GM19468 (cell line): ENCODE results near the gene COX17.

Source experiments
- ATAC-seq: cut with Tn5 transposase; IDR thresholded peaks from one replicate; pipeline ENCODE4 v1.9.1; 2021; ENCODE audit warnings: mild to moderate bottlenecking, moderate library complexity, moderate number of reproducible peaks; ENCODE audit not compliant: unreplicated experiment; ENCODE audit errors: extremely low read depth

The COX17 gene

DNA sequence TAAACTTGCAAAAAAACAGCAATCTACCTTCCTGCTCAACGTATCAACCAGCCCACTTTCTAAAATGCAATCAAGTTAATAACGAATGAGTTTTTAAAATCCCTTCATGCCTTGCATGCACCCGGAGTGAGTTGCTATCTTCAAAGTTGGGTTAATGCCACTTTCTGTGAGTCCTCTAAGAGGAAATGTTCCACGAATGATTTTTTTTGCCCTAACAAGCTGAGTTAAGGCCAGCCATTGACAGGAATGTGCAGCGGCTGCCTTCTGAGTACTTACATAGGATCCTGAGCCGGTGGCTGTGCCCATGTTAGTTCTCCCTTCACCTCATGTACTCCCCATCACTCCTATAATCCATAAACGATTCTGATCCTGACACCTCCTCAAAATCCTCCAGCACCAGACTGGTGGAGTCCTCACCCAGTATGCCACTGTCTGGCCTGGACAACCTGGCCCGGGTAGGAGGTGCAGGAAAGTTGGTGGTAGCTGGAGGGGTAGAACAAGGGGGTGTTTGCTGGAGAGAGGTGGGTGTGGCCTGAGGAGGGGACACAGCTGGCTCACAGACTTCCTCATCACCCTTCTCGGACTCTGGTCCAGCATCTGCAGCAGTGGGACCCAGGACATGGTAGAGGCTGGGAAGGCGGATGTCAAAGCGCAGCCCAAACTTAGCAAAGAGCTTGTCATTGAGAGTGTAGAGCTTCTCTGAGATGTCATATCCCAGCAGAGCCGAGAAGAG lies 29.2 kb downstream of the COX17 start:
- ATAC-seq, result no peak

DNA sequence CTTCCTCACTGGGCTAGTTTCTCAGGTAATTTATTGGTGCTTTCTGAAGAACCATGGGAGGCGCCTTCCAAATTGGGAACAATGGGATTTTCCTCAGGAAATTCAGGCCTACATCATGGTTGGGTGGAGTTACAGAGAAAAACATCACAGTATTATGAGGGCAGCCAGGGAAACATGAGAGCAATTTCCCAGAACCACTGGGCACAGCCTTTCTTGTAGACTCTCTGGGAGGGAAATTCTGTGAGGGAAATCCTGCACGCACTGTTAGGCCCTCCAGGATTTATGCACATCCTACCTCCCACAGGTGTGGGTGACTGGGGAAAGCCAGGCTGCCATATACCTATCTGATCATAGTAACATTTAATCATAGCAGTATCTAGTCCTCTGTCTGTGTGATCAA lies 30.0 kb downstream of the COX17 start:
- ATAC-seq, result no peak

DNA sequence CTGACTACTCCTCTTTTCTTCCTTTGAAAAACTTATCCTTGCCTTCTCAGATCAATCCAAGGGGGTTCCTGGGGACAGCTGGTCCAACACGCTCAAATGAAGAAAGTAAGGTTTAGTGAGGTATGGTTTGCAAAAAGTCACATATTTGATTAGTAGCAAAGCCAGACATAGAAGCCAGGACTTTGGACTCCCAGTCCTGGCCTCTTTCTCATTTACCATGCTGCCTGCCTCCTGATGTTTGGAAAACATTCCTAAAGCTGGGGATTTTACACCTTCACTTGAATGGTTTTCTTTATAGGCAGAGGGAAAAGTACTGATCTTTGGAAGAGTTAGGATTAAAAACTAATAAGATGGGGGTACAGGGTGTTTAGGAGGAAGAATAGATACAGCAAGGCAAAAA lies 31.4 kb downstream of the COX17 start:
- no peak for ATAC-seq

- no peak for ATAC-seq
These were observed 32.7 kb downstream of the COX17 start for GRCh38 chr3:119644481-119644880.

DNA sequence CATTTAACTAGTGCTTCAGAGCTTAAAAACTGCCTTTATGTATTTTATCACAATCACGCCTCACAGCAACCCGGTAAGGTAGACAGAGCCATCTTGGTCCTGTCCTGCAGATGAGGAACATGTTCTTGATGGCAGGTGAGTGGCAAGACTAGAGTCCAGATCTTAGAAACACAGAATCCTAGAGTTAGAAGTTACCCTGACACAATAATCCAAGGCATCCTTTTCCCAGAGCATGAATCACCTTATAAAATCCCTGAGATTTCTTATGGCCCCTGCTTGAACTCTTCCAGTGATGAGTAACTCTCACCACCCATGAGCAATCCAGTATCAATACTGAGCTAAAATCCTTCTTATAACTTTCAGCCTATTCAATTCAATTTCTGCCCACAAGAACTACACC lies 33.7 kb downstream of the COX17 start:
- ATAC-seq, result no peak

DNA sequence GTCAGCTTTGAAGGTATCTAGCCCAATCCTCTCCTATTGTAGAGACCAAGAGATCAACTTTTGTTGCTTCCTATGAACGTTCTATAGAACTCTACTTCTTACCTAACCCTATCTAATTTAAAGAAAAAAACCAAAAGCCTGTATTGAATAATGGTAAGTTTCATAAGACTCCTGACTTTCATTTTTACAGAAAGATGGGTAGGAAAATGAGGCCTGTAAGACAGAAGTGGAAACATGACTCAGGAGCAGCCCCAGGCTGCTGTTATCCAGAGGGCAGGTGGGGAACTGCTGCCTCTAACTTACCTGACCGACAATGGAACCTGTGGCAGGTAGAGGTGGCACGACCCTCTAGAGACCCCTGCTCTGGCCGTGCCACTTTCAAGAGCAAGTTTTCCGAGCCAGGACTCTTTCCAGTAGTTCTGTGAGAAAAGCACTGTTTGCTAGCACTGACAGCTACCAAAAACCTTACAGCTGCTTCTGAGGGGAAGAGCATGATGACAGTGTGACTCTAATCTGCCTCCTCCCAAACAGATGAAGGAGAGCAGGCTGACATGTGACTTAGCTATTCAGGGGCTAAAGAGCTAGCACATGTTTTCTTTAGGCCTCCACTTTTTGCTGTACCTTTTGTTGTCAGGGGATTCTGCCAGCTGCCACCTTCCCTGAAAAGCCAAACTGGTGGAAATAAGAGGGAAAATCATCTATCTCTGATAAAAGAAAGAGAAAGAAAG lies 34.3 kb downstream of the COX17 start:
- ATAC-seq, result no peak

DNA sequence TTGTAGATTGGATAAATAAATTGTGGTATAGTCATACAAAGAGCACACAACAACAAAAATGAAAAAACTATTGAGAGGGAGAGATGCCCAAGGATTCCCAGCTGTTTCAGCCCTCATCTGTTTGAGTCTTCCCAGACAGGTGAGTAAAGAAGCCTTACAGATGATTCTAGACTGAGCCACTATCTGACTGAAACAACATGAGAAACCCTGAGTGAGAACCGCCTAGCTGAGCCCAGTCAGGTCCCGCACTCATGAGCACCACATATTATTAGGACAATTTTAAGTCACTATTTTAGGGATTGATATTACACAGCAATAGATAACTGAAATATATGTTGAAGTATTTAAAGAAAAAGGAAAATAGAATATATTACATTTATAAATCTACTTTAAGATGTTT lies 35.8 kb downstream of the COX17 start:
- no peak for ATAC-seq

GRCh38 chr3:119639494-119640350 lies 37.5 kb downstream of the COX17 start:
- ATAC-seq, result no peak

- ATAC-seq, result peak; percentile 16
These were observed 39.3 kb downstream of the COX17 start for GRCh38 chr3:119637679-119638477.

- no peak for ATAC-seq
These were observed 40.2 kb downstream of the COX17 start for GRCh38 chr3:119636891-119637611.

GRCh38 chr3:119636249-119636648 lies 41.0 kb downstream of the COX17 start:
- no peak for ATAC-seq

- ATAC-seq, result no peak
These were observed 41.5 kb downstream of the COX17 start for GRCh38 chr3:119635719-119636118.

GRCh38 chr3:119632829-119633228 lies 44.4 kb downstream of the COX17 start:
- ATAC-seq, result no peak

GRCh38 chr3:119632216-119632615 lies 45.0 kb downstream of the COX17 start:
- no peak for ATAC-seq

DNA sequence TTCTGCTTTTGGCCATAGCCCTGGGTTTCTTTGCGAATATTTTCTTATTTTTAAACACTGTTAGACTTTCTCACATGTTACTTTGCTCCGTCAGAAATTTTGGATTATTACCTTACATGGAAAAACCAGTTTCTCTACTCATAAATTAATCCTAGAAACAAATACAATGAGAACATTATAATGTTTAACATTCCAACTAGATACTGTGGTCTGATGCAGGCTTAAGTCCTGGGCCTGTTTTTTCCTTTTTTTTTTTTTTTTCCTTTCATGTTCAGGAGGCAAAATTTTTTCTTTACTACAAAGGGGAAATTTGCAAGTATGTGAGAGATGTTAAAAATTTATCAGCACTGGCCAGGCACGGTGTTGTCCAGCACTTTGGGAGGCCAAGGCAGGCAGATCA lies 45.7 kb downstream of the COX17 start:
- ATAC-seq, result no peak

- no peak for ATAC-seq
These were observed 46.3 kb downstream of the COX17 start for GRCh38 chr3:119630880-119631329.

- no peak for ATAC-seq
These were observed 46.9 kb downstream of the COX17 start for GRCh38 chr3:119630128-119630879.

- no peak for ATAC-seq
These were observed 48.3 kb downstream of the COX17 start for GRCh38 chr3:119628816-119629445.
